ENCODE data around the gene ADCY3.

Gene ADCY3

GRCh38 chr2:24909555-24910177 lies 10.4 kb downstream of the ADCY3 start:
- DNase-seq (ENCODE audit: extremely low spot score, insufficient read length, low read depth) (no peak), FAIRE-seq (no peak)

DNA sequence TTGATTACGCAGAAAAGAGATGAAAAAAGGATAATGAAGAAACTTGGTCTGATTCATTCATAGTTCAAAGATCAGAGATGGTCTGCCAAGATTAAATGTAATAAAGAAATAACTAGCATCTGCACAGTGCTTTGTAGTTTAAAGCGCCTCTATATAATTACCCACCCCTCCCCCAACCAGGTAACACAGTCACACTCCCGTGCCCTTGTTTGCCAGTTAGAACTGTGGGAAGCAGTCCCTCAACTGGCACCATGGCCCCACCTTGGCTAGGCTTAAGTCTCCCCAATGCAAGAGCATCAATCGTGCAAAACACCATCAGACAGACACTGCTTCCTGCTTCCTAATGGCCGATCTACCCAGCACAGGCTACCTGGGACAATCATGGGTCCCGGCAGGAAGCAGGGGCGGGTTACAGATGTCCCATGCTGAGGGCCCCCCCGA lies 11.6 kb downstream of the ADCY3 start:
- no peak for FAIRE-seq
- DNase-seq (ENCODE audit: extremely low spot score, insufficient read length, low read depth), result no peak

DNA sequence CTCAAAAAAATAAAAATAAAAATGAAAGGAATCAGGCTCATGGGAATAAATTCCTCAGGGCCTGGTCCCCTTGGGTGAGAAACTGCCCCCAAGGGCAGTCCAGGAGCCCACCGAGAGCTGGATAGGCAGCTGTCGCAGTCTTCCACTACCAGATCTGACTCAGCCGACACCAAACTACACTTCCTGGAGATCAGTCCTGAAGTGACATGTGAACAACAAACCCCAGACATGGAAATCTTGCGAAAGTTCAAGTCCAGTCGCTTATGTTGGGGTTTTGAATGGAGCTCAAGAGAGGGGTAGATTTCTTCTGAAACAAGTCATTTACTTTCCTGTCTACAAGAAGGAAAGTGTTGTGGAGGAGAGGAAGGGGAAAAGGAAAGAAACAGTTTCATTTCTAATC lies 12.9 kb downstream of the ADCY3 start:
- no peak for DNase-seq (ENCODE audit: extremely low spot score, insufficient read length, low read depth)
- no peak for FAIRE-seq

DNA sequence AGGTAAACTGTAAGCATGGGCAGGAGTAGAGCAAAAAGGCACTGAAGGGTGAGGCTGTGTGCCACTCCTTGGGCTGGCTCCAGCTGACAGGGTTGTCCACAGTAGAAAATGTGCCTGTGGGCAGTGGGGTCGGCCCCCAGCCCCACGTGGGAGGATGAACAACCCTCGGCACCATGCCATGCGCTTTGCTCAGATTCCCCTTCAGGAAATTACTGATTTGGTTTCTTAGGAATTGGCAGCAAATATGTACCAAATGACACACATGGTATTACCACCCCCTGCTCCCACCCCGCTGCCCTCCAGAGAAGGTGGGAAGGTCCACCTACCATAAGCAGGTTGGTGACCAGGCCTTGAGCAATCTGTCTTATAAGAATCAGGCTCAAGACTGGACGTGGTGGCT lies 13.6 kb downstream of the ADCY3 start:
- FAIRE-seq (no peak), DNase-seq (ENCODE audit: extremely low spot score, insufficient read length, low read depth) (no peak)

GRCh38 chr2:24903161-24904103 lies 16.6 kb downstream of the ADCY3 start:
- DNase-seq (ENCODE audit: extremely low spot score, insufficient read length, low read depth) (no peak), FAIRE-seq (no peak)

GRCh38 chr2:24899361-24899910 lies 20.6 kb downstream of the ADCY3 start:
- no peak for DNase-seq (ENCODE audit: extremely low spot score, insufficient read length, low read depth)
- FAIRE-seq, result no peak

- FAIRE-seq (no peak), DNase-seq (ENCODE audit: extremely low spot score, insufficient read length, low read depth) (no peak)
These were observed 21.6 kb downstream of the ADCY3 start for GRCh38 chr2:24898122-24899109.

GRCh38 chr2:24894750-24895149 lies 25.3 kb downstream of the ADCY3 start:
- no peak for FAIRE-seq
- no peak for DNase-seq (ENCODE audit: extremely low spot score, insufficient read length, low read depth)

DNA sequence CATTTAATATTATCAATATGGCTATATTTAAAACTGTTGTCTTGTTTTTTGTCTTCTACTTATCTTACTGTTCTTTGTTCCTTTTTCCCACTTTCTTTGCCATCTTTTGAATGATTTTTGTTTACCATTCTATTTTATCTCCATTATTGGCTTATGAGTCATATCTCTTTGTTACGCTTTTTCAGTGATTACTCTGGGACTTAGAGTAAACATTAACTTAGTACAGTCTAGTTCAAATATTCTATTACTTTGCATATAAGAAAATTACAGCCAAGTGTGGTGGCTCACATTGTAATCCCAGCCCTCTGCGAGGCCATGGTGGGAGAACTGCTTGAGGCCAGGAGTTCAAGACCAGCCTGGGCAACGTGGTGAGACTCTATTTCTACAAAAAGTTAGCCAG lies 26.1 kb downstream of the ADCY3 start:
- FAIRE-seq (no peak), DNase-seq (ENCODE audit: extremely low spot score, insufficient read length, low read depth) (no peak)

GRCh38 chr2:24892928-24893327 lies 27.1 kb downstream of the ADCY3 start:
- DNase-seq (ENCODE audit: extremely low spot score, insufficient read length, low read depth) (no peak), FAIRE-seq (no peak)

DNA sequence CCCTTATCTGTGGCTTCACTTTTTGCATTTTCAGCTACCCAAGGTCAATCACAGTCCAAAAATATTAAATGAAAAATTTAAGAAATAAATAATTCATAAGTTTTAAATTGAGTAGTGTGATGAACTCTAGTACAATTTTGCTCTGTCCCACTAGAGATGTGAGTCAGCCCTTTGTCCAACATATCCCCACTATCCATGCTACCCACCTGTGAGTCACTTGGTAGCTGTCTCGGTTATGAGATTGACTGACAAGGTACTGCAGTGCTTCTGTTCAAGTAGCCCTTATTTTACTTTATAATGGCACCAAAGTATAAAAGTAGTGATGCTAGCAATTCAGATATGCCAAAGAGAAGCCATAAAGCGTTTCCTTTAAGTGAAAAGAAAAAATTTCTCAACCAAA lies 28.8 kb downstream of the ADCY3 start:
- FAIRE-seq, result no peak
- no peak for DNase-seq (ENCODE audit: extremely low spot score, insufficient read length, low read depth)

DNA sequence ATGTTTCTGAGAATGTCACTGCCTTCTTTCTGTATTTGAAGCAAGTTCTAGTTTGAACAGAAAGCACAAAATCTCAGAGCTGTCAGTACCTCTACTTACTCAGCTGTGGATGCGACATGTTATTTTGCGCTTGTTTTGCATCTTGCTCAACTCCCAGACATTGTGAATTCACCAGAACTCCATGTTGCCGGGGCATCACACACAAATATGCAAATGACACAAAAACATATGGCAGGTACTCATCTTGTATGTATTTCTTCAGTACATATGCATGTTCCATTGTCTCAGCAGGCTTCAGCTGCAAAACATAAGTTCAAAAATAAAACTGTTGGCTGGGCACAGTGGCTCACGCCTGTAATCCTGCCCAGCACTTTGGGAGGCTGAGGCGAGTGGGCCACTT lies 30.8 kb downstream of the ADCY3 start:
- FAIRE-seq (no peak), DNase-seq (ENCODE audit: extremely low spot score, insufficient read length, low read depth) (no peak)

DNA sequence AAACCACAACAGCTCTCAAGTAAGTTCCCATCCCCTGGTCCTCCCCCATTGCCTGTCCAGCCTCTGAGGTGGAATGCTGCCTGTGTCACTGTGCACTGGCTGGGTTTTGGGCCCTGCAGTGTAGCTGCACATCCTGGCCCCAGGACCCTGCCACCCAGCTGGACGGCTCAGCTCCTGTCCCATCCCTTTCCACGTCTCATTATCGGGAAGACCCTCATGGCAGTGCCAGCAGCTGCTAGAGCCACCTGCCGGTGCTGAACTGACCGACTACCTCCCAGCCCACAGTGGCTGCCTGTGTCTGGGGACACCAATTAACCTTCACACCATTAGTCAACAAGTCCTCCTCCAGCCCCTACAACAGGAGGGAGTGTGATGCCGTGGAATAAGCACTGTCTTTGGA lies 31.9 kb downstream of the ADCY3 start:
- DNase-seq (ENCODE audit: extremely low spot score, insufficient read length, low read depth), result no peak
- no peak for FAIRE-seq

DNA sequence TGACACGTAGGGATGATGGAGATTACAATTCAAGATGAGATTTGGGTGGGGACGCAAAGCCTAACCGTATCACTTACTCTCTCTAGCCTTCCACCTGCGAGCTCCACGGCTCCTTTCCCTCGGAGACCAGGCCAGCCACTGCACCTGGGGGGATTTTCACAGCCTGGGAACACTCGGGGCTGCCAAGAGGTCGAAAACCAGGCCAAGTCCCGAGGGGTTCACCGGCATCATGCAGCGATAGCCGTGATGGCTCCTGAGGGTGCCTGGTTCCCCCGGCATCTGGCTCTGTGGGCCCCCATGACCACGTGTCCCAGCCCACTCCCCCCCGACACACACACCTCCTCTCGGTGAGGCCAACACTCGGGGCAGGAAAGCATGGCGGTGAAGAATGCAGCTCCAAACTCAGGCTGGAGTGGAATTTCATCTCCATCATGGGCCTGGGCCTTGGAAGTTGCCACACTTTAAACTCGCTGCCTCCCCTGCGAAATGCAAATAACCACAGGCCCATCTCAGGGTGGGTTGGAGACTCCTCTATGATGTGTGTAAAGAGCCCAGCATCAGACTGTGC lies 32.6 kb downstream of the ADCY3 start:
- no peak for DNase-seq (ENCODE audit: extremely low spot score, insufficient read length, low read depth)
- no peak for FAIRE-seq

DNA sequence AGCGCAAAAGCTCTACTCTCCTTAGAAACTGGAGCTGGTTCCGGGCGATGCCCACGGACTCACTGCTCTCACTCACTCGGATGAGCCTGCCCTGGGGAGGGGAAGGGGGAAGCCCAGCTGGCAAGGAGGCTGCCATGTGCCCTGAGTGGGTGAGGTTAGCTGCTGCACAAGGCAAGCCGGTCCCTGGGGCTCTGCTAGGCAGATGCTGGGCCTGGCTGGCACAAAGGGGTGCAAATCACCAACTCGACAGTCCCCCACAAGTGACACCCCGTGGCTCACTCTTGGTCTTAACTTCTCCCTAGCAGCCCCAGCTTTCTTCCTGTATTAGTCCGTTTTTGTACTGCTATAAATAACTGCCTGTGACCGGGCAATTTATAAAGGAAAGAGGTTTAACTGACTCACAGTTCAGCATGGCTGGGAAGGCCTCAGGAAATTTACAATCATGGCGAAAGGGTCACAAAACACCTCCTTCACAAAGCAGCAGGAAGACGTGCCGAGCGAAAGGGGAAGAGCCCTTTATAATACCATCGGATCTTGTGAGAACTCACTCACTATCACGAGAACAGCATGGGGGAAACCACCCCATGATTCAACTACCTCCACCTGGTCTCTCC lies 33.2 kb downstream of the ADCY3 start:
- DNase-seq (ENCODE audit: extremely low spot score, insufficient read length, low read depth), result no peak
- FAIRE-seq, result no peak

GRCh38 chr2:24886126-24886501 lies 33.9 kb downstream of the ADCY3 start:
- no peak for DNase-seq (ENCODE audit: extremely low spot score, insufficient read length, low read depth)
- no peak for FAIRE-seq

GRCh38 chr2:24885221-24886125 lies 34.6 kb downstream of the ADCY3 start:
- DNase-seq (ENCODE audit: extremely low spot score, insufficient read length, low read depth), result no peak
- FAIRE-seq, result no peak

DNA sequence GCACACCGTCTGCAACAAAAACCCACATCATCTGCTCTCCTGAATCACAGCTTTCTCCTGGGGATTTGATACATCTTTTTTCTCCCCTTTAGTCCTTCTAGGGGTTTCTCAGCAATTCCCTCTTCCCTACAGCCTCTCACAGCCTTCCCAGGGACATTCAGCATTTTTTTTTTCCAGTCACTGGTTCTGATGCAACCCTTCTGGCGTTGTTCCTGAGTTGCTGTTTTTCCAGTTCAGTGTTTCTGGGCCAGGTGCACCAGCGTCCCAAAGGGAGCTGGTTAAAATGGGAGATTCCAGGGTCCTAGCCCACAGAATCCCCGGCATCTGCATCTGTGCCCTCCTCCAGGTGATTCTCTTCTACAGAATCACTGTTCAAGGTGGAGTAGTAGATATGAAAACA lies 36.1 kb downstream of the ADCY3 start:
- DNase-seq (ENCODE audit: extremely low spot score, insufficient read length, low read depth) (no peak), FAIRE-seq (no peak)

Data from GM18507 (cell line).